T-helper 1 cell treated with Interleukin-12 subunit alpha and Interleukin-12 subunit beta and Interleukin-4 antibody, amounts not matched to agents 30 ng/mL and 1 ng/mL, for 36 hours (primary cell): ENCODE data around the gene YOD1. TPM values are rescaled to one million over a fixed set of nuclear protein-coding genes. Genes with fewer than 3 reads are reported as not detected.

Experiments used
- intact Hi-C: fragments of 100-400 bp; cut with micrococcal nuclease; formaldehyde crosslinking; loops from one replicate; pipeline ENCODE4 v1.15.1; 2024
- total RNA-seq: library from RNA; stranded (reverse); gene quantifications from 2 replicates; pipeline ENCODE4 v1.2.3, GENCODE V29; 2022

YOD1 gene
- total RNA-seq, 1 donor from 2014 or later = 8.2 TPM

GRCh38 chr1:207073906-207074820 lies 23.2 kb upstream of the YOD1 start:
- intact Hi-C loops = no loop called here

- intact Hi-C loops = no loop called here
Observed at GRCh38 chr1:207072233-207072632, 21.2 kb upstream of the YOD1 start.

GRCh38 chr1:207071426-207071825 lies 20.4 kb upstream of the YOD1 start:
- intact Hi-C loops = no loop called here

- intact Hi-C loops = no loop called here
Observed at GRCh38 chr1:207070811-207071210, 19.8 kb upstream of the YOD1 start.

GRCh38 chr1:207069858-207070506 lies 19.0 kb upstream of the YOD1 start:
- intact Hi-C loops = no loop called here

- intact Hi-C loops = no loop called here
Observed at GRCh38 chr1:207069061-207069460, 18.1 kb upstream of the YOD1 start.

GRCh38 chr1:207067665-207068064 lies 16.7 kb upstream of the YOD1 start:
- intact Hi-C loops = no loop called here

GRCh38 chr1:207067185-207067584 lies 16.2 kb upstream of the YOD1 start:
- intact Hi-C loops = no loop called here

- intact Hi-C loops = no loop called here
Observed at GRCh38 chr1:207064561-207064960, 13.6 kb upstream of the YOD1 start.

GRCh38 chr1:207063014-207063413 lies 12.0 kb upstream of the YOD1 start:
- intact Hi-C loops = no loop called here

GRCh38 chr1:207062058-207062457 lies 11.1 kb upstream of the YOD1 start:
- intact Hi-C loops = no loop called here

GRCh38 chr1:207060596-207060995 lies 9.6 kb upstream of the YOD1 start:
- intact Hi-C loops = no loop called here

- intact Hi-C loops = loop anchor here (10.0 kb wide), 1 partner anchor 805 kb away; no protein-coding TSS in a partner anchor
Observed at GRCh38 chr1:207059881-207060280, 8.9 kb upstream of the YOD1 start.

- intact Hi-C loops = loop anchor here (10.0 kb wide), 1 partner anchor 806 kb away; no protein-coding TSS in a partner anchor
Observed at GRCh38 chr1:207058878-207059867, 8.2 kb upstream of the YOD1 start.

GRCh38 chr1:207058252-207058651 lies 7.2 kb upstream of the YOD1 start:
- intact Hi-C loops = loop anchor here (10.0 kb wide), 1 partner anchor 807 kb away; no protein-coding TSS in a partner anchor

GRCh38 chr1:207056673-207057072 lies 5.7 kb upstream of the YOD1 start:
- intact Hi-C loops = loop anchor here (10.0 kb wide), 1 partner anchor 808 kb away; no protein-coding TSS in a partner anchor

GRCh38 chr1:207055386-207056001 lies 4.5 kb upstream of the YOD1 start:
- intact Hi-C loops = loop anchor here (10.0 kb wide), 1 partner anchor 809 kb away; no protein-coding TSS in a partner anchor

- intact Hi-C loops = loop anchor here (5.0 to 10.0 kb wide), 7 partner anchors 237 to 1842 kb away; partner anchors contain the start of genes CD46 and DSTYK
Observed at GRCh38 chr1:207054491-207054890, 3.5 kb upstream of the YOD1 start.

- intact Hi-C loops = loop anchor here (1.0 to 10.0 kb wide), 10 partner anchors 236 to 1841 kb away; partner anchors contain the start of genes CD46, CD55, DSTYK and DYRK3
Observed at GRCh38 chr1:207052911-207053769, 2.1 kb upstream of the YOD1 start, which contains the start of gene PFKFB2. Gene PFKFB2 (plus strand): TSS chr1:207053275. CDS start chr1:207054718, 1,443 bp downstream.
